ENCODE results near the gene NTMT1.

DNA sequence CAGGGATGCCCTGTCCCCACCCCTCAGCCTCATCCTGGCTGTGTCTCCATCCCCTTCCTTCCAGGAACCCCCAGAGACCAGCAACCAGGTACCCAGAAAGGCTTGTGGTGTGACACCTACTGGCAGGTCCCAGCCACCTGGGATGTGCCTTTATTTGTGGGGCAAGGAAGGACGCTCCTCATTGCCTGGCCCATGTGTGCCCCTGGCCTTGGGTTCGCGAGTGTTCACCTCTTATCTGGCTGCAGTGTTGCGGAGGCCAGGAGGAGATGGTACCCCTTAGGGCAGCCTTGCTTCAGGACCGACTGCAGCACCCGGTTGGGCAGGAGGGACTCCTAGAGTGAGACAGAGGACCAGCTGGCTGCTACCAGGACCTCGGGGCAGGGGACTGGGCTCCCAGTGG, 13.8 kb upstream of the NTMT1 start:
- TF ChIP-seq, protein P1, sequence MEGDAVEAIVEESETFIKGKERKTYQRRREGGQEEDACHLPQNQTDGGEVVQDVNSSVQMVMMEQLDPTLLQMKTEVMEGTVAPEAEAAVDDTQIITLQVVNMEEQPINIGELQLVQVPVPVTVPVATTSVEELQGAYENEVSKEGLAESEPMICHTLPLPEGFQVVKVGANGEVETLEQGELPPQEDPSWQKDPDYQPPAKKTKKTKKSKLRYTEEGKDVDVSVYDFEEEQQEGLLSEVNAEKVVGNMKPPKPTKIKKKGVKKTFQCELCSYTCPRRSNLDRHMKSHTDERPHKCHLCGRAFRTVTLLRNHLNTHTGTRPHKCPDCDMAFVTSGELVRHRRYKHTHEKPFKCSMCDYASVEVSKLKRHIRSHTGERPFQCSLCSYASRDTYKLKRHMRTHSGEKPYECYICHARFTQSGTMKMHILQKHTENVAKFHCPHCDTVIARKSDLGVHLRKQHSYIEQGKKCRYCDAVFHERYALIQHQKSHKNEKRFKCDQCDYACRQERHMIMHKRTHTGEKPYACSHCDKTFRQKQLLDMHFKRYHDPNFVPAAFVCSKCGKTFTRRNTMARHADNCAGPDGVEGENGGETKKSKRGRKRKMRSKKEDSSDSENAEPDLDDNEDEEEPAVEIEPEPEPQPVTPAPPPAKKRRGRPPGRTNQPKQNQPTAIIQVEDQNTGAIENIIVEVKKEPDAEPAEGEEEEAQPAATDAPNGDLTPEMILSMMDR (IDR thresholded peaks at IDR 0.05) = no peak
- no peak for TF ChIP-seq POLR2A (IDR thresholded peaks at IDR 0.05)

All from thyroid gland (tissue), 4 donors.